Muscle layer of duodenum (tissue), 2 donors: ENCODE results near the gene HAVCR1.
"Not testable (repeated sequence)": the region's sequence is repeated elsewhere in the genome, so short reads cannot be mapped to it uniquely, and the experiment has no call there.

Source experiments
- H3K27ac ChIP-seq: one replicate; pipeline ENCODE4 v1.7.0; 2013; ENCODE audit warnings: mild to moderate bottlenecking, low read length
- H3K27me3 ChIP-seq: one replicate; pipeline ENCODE4 v1.7.0; 2013; ENCODE audit warnings: low read depth, mild to moderate bottlenecking, control low read depth, low read length
- H3K36me3 ChIP-seq, 2 donors: one replicate each; pipeline ENCODE4 v1.7.0; 2013; ENCODE audit warnings: low read length in 2 of 2, control low read depth in 1 of 2, mild to moderate bottlenecking in 1 of 2; ENCODE audit not compliant: insufficient read depth in 2 of 2, control insufficient read depth in 1 of 2
- H3K4me1 ChIP-seq, 2 donors: one replicate each; pipeline ENCODE4 v1.7.0; 2013; ENCODE audit warnings: low read length in 2 of 2, mild to moderate bottlenecking in 2 of 2, control low read depth in 1 of 2, moderate library complexity in 1 of 2; ENCODE audit not compliant: insufficient read depth in 2 of 2, control insufficient read depth in 1 of 2
- H3K4me3 ChIP-seq, 2 donors: one replicate each; pipeline ENCODE4 v1.7.0; 2013; ENCODE audit warnings: low read length in 2 of 2, low read depth in 1 of 2, mild to moderate bottlenecking in 1 of 2
- H3K9me3 ChIP-seq, 2 donors: one replicate each; pipeline ENCODE4 v1.7.0; 2013; ENCODE audit warnings: low read length in 2 of 2, control low read depth in 1 of 2, mild to moderate bottlenecking in 1 of 2; ENCODE audit not compliant: control insufficient read depth in 1 of 2
- donor health status: healthy.

The HAVCR1 gene

DNA sequence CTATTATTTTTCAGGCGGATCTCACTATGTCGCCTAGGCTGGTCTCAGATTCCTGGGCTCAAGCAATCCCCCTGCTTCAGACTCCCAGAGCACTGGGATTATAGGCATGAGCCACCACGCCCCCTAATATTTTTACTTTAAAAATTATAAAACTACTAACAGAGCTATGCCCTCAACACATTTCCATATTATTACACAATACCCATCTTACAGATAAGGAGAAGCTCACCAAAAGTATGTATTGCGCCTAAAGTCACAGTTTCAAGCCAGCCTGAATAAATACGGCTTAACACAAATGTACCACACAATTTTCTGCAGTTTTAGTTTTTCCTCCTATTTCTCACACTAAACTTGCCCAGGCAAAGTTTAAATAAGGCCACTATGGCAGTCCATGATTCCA, 9.9 kb upstream of the HAVCR1 start:
- Histone ChIP-seq H3K4me3 (no peak overlapping the region), H3K36me3 (no peaks in the 10 kb centered on the region), H3K9me3 (no peaks in the 10 kb centered on the region), H3K4me1 (no peaks in the 10 kb centered on the region), H3K27ac (no peak overlapping the region), H3K27me3 (no peaks in the 10 kb centered on the region)

DNA sequence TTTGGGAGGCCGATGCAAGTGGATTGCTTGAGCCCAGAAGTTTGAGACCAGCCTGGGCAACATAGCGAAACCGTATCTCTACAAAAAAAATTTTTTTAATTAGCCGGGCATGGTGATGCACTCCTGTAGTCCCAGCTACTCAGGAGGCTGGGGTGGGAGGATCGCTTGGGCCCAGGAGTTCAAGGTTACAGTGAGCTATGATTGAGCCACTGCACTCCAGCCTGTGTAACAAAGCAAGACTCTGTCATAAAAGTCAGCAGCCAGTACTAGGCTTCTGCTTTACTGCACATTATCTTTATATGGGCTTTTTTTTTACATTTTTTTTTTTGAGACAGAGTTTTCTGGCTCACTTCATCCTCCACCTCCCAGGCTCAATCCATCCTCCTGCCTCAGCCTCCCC, 9.4 kb upstream of the HAVCR1 start:
- Histone ChIP-seq H3K4me3 (no peak overlapping the region), H3K4me1 (no peaks in the 10 kb centered on the region), H3K27ac (no peak overlapping the region), H3K36me3 (no peaks in the 10 kb centered on the region), H3K27me3 (no peaks in the 10 kb centered on the region), H3K9me3 (no peaks in the 10 kb centered on the region)

DNA sequence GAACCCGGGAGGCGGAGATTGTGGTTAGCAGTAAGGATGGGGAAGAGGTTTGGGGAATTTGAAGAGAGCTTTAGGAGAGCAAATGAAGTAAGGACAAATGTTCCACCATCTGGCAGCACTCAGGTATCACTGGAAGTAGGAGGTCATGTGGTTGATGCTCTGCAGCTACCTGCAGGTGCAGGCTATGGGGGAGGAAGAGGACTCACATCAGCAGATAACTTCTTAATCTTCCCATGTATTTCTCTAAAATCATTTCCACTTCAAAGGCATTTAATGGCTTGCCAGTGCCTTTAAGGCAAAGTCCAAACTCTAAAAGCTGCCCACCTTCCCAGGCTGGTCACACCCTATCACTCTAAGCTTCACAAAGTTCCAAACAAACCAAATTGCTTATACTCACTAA, 8.1 kb upstream of the HAVCR1 start:
- no peaks in the 10 kb centered on the region for H3K36me3 ChIP-seq
- H3K27ac ChIP-seq, result no peak overlapping the region
- H3K4me3 ChIP-seq, result no peak overlapping the region
- H3K9me3 ChIP-seq, result no peaks in the 10 kb centered on the region
- H3K27me3 ChIP-seq, result no peaks in the 10 kb centered on the region
- no peaks in the 10 kb centered on the region for H3K4me1 ChIP-seq

DNA sequence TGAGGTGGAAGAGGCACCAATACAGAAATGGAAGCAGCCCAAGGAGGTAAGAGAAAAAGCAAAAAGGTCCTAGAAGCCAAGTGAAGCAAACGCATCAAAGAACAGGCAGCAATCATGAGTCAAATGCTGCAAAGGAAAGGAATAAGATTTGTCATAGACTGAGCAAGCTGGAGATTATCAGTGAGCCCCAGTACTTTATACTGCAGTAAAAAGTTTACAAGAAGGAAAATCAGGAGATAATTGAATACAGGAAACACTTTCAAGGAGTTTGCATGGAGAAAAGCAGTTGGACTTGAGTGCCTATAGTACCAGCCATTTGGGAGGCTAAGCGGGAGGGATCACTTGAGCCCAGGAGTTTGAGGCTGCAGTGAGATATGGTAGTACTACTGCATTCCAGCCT, 7.2 kb upstream of the HAVCR1 start:
- Histone ChIP-seq H3K36me3 (no peaks in the 10 kb centered on the region), H3K4me1 (no peaks in the 10 kb centered on the region), H3K27ac (no peak overlapping the region), H3K9me3 (no peaks in the 10 kb centered on the region), H3K4me3 (no peak overlapping the region), H3K27me3 (no peaks in the 10 kb centered on the region)

DNA sequence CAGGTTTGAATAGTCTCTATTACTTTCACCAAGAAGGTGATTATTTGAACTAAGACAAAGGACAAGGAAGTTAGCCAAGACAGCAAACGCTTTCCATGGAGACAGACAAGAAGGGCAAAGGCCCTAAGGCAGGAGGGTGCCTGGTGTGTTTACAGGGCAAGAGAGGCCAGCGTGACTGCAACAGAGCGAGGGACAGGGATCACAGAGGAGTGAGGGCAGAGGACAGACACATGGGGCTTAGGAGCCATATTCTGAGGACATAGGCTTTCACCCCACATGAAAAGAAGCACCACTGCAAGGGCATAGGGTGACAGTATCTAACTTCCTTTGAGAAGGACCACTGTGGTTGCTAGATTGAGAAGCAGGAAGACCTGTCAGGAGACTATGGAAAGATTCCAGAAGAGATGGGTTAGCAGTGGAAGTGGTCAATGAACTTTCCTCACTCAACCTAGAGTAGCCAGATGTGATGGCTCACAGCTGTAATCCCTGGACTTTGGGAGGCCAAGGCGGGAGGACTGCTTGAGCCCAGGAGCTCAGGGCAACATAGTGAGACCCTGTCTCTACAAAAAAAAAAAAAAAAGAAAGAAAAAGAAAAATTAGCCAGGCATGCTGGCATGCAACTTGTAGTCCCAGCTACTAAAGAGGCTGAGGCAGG, 5.0 kb upstream of the HAVCR1 start:
- Histone ChIP-seq H3K36me3 (no peaks in the 10 kb centered on the region), H3K27ac (no peak overlapping the region), H3K27me3 (no peaks in the 10 kb centered on the region), H3K4me1 (no peaks in the 10 kb centered on the region), H3K9me3 (no peaks in the 10 kb centered on the region), H3K4me3 (no peak overlapping the region)

DNA sequence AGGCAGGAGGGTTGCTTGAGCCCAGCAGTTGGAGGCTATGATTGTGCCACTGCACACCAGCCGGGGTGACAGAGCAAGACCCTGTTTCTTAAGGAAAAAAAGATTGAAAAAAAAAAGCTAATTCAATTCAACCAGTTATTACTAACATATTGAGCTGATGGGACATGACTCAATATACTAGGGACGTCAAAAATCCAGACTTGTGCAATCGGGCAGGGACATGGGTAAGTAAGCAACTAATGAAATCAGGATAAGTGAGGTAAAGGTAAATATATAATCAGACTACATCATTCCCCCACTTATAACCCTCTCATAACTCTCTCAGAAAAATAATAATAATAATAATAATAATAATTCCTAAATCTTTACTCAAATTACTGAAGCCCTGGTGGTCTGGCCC, 975 bp upstream of the HAVCR1 start:
- H3K4me1 ChIP-seq, result no peaks in the 10 kb centered on the region
- no peaks in the 10 kb centered on the region for H3K9me3 ChIP-seq
- no peaks in the 10 kb centered on the region for H3K36me3 ChIP-seq
- H3K27ac ChIP-seq, result no peak overlapping the region
- H3K4me3 ChIP-seq, result no peak overlapping the region
- H3K27me3 ChIP-seq, result no peaks in the 10 kb centered on the region

DNA sequence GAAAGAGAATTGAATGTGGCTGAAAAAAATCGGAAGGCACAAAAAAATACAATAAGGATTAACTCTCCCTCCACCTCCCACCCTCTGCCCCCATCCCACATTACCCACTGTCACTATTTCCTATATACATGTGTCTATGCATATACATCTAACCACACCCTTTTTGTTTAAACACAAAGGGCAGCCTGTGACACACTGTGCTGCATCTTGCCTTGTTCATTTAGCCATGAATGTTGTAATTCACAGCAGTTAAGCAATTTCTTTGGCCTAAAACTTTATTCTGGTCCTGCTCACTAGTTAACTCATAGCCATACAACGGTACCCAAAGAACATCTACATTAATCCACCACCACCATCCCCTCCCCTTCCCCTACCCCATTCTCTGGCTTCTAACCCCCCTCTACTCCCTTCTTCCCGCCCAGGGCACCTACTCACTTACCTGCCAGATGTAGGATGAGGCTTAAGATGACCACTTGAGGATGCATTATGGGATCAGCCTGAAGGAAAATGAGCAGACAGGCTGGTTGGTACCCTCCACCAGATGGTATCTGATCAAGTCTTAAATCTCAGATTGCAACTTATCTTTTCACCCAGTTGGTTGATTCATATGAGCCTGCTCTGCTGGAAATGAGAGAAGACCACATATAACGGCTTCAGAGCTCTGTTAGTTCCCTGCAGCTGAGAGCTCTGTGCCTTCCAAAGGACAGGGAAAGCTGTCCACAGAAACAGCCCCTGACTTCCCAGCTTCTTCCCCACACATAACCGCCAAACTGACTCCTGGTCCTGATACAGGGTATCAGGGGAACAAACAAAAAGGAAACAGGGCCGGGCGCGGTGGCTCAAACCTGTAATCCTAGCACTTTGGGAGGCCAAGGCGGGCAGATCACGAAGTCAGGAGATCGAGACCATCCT, 1.2 kb downstream of the HAVCR1 start:
- no peaks in the 10 kb centered on the region for H3K9me3 ChIP-seq
- H3K4me3 ChIP-seq, result no peak overlapping the region
- H3K27ac ChIP-seq, result no peak overlapping the region
- H3K27me3 ChIP-seq, result no peaks in the 10 kb centered on the region
- H3K36me3 ChIP-seq, result no peaks in the 10 kb centered on the region
- no peaks in the 10 kb centered on the region for H3K4me1 ChIP-seq

DNA sequence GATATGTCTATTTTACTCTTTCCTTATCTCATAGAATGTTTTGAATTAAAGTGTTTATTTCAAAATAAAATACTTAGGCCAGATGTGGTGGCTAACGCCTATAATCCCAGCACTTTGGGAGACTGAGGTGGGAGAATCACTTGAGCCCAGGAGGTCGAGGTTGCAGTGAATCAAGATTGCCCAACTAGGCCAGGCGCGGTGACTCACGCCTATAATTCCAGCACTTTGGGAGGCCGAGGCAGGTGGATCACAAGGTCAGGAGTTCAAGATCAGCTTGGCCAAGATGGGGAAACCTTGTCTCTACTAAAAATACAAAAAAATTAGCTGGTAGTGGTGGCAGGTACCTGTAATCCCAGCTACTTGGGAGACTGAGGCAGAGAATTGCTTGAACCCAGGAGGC, 2.1 kb downstream of the HAVCR1 start:
- not testable (repeated sequence) for H3K36me3 ChIP-seq, H3K4me3 ChIP-seq, H3K27ac ChIP-seq, H3K27me3 ChIP-seq, H3K4me1 ChIP-seq, H3K9me3 ChIP-seq

DNA sequence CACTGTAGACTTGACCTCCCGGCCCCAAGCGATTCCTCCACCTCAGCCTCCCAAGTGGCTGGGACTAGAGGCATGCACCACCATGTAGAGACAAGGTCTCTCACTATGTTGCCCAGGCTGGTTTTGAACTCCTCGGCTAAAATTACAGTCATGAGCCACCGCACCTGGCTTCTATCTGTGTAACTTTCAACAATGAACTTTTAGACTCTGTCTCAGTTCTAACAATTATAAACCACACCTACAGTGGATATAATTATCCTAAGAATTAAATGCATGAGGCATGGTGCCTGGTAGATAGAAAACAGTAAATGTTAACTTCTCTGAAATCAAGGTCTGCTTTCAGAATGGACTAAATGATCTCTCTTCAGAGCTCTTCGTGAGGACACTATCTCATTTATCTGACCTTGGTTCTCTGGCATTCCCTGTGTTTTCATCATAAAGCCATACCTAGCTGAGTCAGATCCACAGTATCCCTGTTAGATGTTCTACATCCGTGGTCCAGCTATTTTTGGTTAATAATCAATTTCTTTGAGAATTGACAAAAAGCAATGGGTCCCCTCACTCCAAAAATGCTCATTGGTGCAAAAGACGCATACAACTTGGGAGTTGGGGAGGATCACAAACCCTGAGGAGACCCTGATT, 7.2 kb downstream of the HAVCR1 start:
- Histone ChIP-seq H3K9me3 (no peaks in the 10 kb centered on the region), H3K4me3 (no peak overlapping the region), H3K36me3 (no peaks in the 10 kb centered on the region), H3K27ac (no peak overlapping the region), H3K4me1 (no peaks in the 10 kb centered on the region), H3K27me3 (no peaks in the 10 kb centered on the region)

DNA sequence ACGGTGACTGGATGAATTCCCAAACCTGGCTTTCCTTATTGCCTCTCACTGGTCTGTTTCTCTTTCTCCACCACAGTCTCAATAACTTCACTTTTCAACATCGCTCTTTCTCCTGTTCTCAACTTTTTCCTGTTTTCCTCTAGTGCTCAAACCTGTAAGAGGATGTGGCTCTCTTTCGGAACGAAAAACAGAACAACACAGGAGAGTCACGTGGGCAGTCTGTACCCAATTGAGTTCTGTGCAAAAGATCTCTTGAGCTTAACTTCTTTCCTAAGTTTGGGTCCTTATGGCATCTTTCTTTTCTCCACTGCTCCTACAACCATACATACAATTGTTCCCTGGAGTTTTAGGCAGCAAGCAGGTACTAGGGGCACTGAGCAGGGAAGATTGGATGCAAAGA, 8.9 kb downstream of the HAVCR1 start:
- H3K9me3 ChIP-seq, result no peaks in the 10 kb centered on the region
- no peaks in the 10 kb centered on the region for H3K27me3 ChIP-seq
- no peak overlapping the region for H3K27ac ChIP-seq
- H3K4me3 ChIP-seq, result no peak overlapping the region
- no peaks in the 10 kb centered on the region for H3K36me3 ChIP-seq
- H3K4me1 ChIP-seq, result no peaks in the 10 kb centered on the region

DNA sequence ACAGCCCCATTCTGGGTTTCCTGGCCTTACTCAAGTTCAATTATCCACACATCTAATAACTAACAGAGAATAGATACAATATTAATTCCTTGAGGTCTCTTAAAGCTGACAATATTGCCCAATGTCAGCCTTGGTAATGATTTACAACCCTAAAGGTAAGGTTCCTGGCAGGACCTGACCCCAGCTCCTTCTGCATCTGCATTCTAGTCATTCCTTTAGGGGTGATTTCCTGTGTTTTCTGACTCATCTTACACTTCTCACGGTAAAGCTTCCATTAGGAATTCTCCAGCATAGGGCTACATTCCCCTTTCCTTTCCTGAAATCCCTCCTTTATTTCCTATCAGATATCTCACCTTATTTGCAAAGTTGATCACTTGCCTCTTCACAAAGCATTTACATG, 9.3 kb downstream of the HAVCR1 start:
- no peak overlapping the region for H3K27ac ChIP-seq
- no peak overlapping the region for H3K4me3 ChIP-seq
- no peaks in the 10 kb centered on the region for H3K36me3 ChIP-seq
- H3K27me3 ChIP-seq, result no peaks in the 10 kb centered on the region
- H3K9me3 ChIP-seq, result no peaks in the 10 kb centered on the region
- H3K4me1 ChIP-seq, result no peaks in the 10 kb centered on the region
